ENCODE measurements around the gene CREBBP.

CREBBP gene

GRCh38 chr16:3776316-3776715 lies 104.2 kb downstream of the CREBBP start:
- no peak for DNase-seq
- no peak for TF ChIP-seq GATA1 (IDR thresholded peaks at IDR 0.05; ENCODE audit: low read depth, low read length)
- no peak for TF ChIP-seq POLR2A (IDR thresholded peaks at IDR 0.05; ENCODE audit: low read length)

- no peak for DNase-seq
- TF ChIP-seq GATA1 (IDR thresholded peaks at IDR 0.05; ENCODE audit: low read depth, low read length), result no peak
- no peak for TF ChIP-seq POLR2A (IDR thresholded peaks at IDR 0.05; ENCODE audit: low read length)
Measured at GRCh38 chr16:3774819-3775218, 105.7 kb downstream of the CREBBP start.

- DNase-seq, result peak in 1 of 2 experiments; percentile 12
- TF ChIP-seq GATA1 (IDR thresholded peaks at IDR 0.05; ENCODE audit: low read depth, low read length) (no peak), POLR2A (IDR thresholded peaks at IDR 0.05; ENCODE audit: low read length) (no peak)
Measured at GRCh38 chr16:3774156-3774767, 106.3 kb downstream of the CREBBP start.

- no peak for DNase-seq
- TF ChIP-seq POLR2A (IDR thresholded peaks at IDR 0.05; ENCODE audit: low read length), result no peak
- no peak for TF ChIP-seq GATA1 (IDR thresholded peaks at IDR 0.05; ENCODE audit: low read depth, low read length)
Measured at GRCh38 chr16:3773663-3774062, 106.8 kb downstream of the CREBBP start.

GRCh38 chr16:3771513-3771912 lies 109.0 kb downstream of the CREBBP start:
- TF ChIP-seq POLR2A (IDR thresholded peaks at IDR 0.05; ENCODE audit: low read length) (no peak), GATA1 (IDR thresholded peaks at IDR 0.05; ENCODE audit: low read depth, low read length) (no peak)
- no peak for DNase-seq

- no peak for DNase-seq
- TF ChIP-seq GATA1 (IDR thresholded peaks at IDR 0.05; ENCODE audit: low read depth, low read length) (no peak), POLR2A (IDR thresholded peaks at IDR 0.05; ENCODE audit: low read length) (no peak)
Measured at GRCh38 chr16:3770530-3770929, 110.0 kb downstream of the CREBBP start.

- no peak for DNase-seq
Measured at GRCh38 chr16:3769942-3770341, 110.6 kb downstream of the CREBBP start.

GRCh38 chr16:3769013-3769412 lies 111.5 kb downstream of the CREBBP start:
- DNase-seq, result no peak
- no peak for TF ChIP-seq POLR2A (IDR thresholded peaks at IDR 0.05; ENCODE audit: low read length)
- no peak for TF ChIP-seq GATA1 (IDR thresholded peaks at IDR 0.05; ENCODE audit: low read depth, low read length)

More at GRCh38 chr16:3769942-3770341, 110.6 kb downstream of the CREBBP start:
- TF ChIP-seq POLR2A (IDR thresholded peaks at IDR 0.05; ENCODE audit: low read length) (no peak), GATA1 (IDR thresholded peaks at IDR 0.05; ENCODE audit: low read depth, low read length) (no peak)

- TF ChIP-seq POLR2A (IDR thresholded peaks at IDR 0.05; ENCODE audit: low read length) (no peak), GATA1 (IDR thresholded peaks at IDR 0.05; ENCODE audit: low read depth, low read length) (no peak)
Measured at GRCh38 chr16:3767333-3767986, 113.1 kb downstream of the CREBBP start.

GRCh38 chr16:3766177-3766576 lies 114.3 kb downstream of the CREBBP start:
- TF ChIP-seq GATA1 (IDR thresholded peaks at IDR 0.05; ENCODE audit: low read depth, low read length), result no peak
- no peak for TF ChIP-seq POLR2A (IDR thresholded peaks at IDR 0.05; ENCODE audit: low read length)
- DNase-seq, result no peak

More at GRCh38 chr16:3767333-3767986, 113.1 kb downstream of the CREBBP start:
- DNase-seq, result no peak

- no peak for TF ChIP-seq GATA1 (IDR thresholded peaks at IDR 0.05; ENCODE audit: low read depth, low read length)
- no peak for TF ChIP-seq POLR2A (IDR thresholded peaks at IDR 0.05; ENCODE audit: low read length)
- no peak for DNase-seq
Measured at GRCh38 chr16:3764409-3764808, 116.1 kb downstream of the CREBBP start.

GRCh38 chr16:3762107-3762750 lies 118.3 kb downstream of the CREBBP start:
- DNase-seq, result no peak
- no peak for TF ChIP-seq POLR2A (IDR thresholded peaks at IDR 0.05; ENCODE audit: low read length)
- TF ChIP-seq GATA1 (IDR thresholded peaks at IDR 0.05; ENCODE audit: low read depth, low read length), result no peak

GRCh38 chr16:3761375-3762106 lies 119.0 kb downstream of the CREBBP start:
- DNase-seq, result no peak
- TF ChIP-seq GATA1 (IDR thresholded peaks at IDR 0.05; ENCODE audit: low read depth, low read length), result no peak
- no peak for TF ChIP-seq POLR2A (IDR thresholded peaks at IDR 0.05; ENCODE audit: low read length)

- TF ChIP-seq POLR2A (IDR thresholded peaks at IDR 0.05; ENCODE audit: low read length) (no peak), GATA1 (IDR thresholded peaks at IDR 0.05; ENCODE audit: low read depth, low read length) (no peak)
- DNase-seq, result no peak
Measured at GRCh38 chr16:3760518-3760917, 120.0 kb downstream of the CREBBP start.

Measured in erythroblast (primary cell).